Smooth muscle cell of the brain vasculature (primary cell): Measurements from ENCODE around the gene SSH2.
"Not testable (repeated sequence)": the region's sequence is repeated elsewhere in the genome, so short reads cannot be mapped to it uniquely, and the experiment has no call there.

Experiments
- DNase-seq: peaks from one replicate; pipeline ENCODE4 v3.0.0-alpha.2; 2012; ENCODE audit warnings: low read depth, low spot score

The SSH2 gene, protein sequence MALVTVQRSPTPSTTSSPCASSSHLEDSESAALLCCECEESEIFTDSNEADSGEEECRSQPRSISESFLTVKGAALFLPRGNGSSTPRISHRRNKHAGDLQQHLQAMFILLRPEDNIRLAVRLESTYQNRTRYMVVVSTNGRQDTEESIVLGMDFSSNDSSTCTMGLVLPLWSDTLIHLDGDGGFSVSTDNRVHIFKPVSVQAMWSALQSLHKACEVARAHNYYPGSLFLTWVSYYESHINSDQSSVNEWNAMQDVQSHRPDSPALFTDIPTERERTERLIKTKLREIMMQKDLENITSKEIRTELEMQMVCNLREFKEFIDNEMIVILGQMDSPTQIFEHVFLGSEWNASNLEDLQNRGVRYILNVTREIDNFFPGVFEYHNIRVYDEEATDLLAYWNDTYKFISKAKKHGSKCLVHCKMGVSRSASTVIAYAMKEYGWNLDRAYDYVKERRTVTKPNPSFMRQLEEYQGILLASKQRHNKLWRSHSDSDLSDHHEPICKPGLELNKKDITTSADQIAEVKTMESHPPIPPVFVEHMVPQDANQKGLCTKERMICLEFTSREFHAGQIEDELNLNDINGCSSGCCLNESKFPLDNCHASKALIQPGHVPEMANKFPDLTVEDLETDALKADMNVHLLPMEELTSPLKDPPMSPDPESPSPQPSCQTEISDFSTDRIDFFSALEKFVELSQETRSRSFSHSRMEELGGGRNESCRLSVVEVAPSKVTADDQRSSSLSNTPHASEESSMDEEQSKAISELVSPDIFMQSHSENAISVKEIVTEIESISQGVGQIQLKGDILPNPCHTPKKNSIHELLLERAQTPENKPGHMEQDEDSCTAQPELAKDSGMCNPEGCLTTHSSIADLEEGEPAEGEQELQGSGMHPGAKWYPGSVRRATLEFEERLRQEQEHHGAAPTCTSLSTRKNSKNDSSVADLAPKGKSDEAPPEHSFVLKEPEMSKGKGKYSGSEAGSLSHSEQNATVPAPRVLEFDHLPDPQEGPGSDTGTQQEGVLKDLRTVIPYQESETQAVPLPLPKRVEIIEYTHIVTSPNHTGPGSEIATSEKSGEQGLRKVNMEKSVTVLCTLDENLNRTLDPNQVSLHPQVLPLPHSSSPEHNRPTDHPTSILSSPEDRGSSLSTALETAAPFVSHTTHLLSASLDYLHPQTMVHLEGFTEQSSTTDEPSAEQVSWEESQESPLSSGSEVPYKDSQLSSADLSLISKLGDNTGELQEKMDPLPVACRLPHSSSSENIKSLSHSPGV (N-terminal part only)

DNA sequence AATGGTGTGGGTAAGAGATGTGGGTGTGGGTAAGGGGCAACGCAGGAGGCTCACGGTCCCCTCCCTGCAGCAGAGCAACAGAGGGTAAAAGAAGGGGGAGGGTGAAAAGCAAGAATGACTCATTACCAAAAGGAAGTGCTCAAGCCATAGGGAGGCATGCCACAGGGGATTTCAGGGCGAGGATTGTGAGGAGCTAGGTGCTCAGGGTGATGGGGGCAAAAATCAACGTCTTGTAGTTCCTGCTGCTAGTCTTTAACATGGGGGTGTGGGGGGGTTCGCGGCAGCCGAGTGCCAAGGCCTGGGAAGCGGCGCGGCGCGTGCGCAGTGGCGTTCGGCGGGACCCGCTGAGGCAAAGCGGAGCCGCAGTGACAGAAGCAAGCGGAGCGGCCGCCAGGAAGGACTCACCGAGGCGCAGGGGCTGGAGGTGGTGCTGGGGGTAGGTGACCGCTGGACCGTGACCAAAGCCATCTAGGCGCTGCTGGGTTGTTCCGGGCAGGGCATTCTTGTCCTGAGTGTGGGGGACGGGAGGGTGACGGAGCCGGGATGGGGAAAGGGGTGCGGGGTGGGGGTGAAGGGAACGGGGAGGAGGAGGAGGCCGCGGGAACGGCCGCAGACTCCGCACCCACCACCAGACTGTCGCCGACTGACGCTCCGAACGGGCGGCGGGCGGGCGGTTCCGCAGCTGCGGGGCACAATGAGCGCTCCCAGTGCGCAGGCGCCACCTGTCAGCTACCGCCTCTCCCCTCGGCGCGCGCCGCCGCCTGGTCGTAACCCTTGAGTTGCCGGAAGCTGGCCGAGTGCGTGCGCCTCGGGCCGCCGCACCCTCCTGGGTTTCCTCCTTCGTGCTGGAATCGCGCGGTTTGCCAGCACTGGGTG is at the start of gene SSH2:
Gene SSH2 (minus strand): TSS at position 696 of the 876 bp plus-strand sequence. CDS start 228 bp downstream, at position 468.
- DNase-seq = no peak

DNA sequence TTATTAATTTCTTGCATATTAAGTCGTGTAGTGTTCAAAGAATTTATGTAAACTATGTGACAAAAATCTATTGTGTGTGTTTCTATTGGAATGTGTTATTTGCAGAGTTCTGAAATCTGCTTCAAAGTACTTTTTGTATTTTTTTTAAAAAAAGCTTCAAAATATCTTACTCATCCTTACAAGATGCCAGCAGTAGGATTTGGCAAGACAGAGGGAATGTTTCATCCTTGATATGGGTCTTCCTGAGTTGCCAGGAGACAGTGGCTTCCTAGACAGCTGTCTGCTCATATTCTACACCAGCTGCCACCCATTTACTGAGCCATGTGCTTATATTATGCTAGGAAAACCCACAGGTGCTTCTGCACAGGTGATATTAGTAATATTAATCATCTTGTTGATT is 47.8 kb upstream of the SSH2 start:
- DNase-seq = no peak

DNA sequence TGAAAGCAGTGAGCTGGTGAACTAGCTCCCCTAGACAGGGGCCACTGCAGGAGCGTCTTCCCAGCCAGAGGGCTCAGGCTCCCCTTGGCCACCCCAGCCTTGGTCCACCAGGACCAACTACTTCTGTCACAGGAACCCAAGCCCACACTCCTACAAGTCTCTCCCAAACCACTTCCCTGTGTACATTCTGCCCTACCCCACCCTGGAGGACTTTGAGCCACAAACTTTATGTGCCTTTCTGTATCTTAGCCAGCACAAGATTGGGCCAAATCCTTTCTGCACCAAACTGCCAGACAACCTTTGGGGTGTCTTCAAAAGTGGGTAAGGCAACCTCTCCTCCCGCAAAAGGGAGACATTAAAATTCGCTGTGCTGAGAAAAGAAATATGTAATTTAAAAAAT is 43.0 kb upstream of the SSH2 start:
- DNase-seq = no peak

DNA sequence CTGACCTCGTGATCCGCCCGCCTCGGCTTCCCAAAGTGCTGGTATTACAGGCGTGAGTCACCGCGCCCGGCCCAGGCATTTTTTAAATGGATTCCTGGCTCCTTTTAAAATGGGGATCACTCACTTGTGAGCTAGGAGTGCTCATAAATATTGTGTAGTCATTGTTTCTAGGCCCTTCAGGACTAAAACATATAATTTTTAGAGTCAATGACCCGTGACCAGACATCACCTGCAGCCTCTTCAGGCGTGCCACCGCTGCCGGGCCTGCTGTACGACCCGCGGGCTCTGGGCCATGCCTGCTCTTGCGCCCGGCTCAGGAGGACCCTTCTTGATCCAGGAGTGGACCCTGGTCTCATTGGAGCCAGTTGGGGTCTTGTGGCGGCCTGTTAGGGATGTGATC is 42.2 kb upstream of the SSH2 start:
- DNase-seq = no peak

DNA sequence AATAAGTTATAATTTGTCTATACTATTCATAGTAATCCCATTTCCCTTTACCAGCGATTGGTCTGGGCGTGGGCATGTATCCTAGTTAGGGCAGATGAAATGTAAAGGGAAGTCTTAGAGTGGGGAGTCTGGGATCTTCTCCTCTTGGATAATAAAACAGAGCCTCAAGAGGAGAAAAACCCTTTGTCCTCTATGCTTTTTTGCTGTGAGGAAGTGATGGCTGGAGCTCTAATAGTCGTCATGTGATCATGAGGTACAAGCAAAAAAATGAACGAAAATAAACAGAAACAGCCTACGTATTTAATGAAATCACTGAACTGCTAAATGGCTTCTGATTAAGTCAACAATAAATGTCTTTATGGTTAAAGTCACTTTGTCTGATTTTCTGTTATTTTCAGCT is 38.2 kb upstream of the SSH2 start:
- no peak for DNase-seq

DNA sequence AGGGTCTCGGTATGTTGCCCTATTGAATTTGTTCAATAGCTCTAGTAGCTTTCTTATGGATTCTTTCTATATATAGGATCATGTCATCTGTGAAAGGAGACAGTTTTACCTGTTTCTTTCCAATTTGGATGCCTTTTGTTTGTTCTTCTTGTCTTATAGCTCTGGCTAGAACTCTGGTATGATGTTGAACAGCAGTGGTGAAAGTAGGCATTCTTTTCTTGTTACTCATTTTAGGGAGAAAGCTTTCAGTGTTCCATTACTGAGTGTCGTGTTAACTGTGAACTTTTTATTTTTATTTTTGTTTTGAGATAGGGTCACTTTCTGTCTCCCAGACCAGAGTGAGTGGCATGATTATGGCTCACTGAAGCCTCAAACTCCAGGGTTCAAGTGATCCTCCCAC is 32.6 kb upstream of the SSH2 start:
- no peak for DNase-seq

DNA sequence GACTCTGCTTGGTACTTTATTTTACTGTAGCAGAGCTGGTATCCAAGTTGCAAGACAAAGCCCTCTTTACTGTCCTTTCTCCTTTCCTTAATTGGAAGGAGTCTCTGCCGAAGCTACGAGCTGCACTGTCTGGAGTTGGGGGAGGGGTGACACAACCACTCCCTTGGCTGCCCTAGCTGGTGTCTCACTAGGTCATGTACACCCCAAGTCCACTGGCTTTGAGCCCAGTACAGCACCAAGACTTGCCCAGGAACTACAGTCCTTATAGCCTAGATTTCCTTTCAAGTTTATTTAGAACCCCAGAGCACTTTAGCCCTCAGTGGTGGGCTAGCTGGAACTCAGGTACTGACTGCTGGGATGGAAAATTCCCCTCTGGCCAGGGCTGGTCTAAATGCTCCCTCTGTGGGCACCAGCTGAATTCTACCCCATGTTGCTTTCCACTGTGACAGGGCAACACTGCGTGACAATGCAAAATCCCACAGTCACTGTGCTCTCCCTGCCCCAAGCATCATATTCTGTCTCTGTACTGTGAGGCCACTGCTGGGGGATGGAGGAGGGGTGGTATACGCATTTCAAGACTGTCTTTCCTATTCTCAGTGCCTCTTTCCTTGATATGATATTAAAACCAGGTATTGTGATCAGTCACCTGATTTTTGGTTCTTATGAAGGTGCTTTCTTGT is 29.8 kb upstream of the SSH2 start:
- DNase-seq = no peak

DNA sequence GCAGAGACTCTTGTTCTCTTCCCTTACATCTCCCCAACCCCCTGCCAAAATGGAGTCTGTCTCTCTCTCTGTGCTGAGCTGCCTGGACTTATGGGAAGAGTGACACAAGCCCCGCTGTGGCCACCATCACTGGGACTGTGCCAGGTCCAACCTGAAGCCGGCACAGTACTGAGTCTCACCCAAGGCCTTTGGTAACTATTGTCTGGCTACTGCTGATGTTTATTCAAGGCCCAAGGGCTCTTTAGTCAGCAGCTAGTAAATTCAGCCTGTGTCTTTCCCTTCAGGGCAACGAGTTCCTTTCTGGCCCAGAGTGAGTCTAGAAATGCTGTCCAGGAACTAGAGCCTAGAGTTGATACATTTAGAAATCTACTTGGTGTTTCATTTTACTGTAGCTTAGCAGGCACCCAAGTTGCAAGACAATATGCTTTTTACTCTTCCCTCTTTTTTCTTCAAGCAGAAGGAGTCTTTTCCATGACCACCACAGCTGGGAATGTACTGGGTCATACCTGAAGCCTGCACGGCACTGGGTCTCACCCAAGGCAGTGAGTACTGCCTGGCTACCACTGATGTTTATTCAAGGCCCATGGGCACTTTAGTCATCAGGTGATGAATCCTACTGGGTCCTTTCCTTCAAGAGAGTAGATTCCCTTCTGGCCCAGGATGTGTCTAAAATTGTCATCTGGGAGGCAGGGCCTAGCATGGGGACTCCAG is 29.1 kb upstream of the SSH2 start:
- DNase-seq = no peak

DNA sequence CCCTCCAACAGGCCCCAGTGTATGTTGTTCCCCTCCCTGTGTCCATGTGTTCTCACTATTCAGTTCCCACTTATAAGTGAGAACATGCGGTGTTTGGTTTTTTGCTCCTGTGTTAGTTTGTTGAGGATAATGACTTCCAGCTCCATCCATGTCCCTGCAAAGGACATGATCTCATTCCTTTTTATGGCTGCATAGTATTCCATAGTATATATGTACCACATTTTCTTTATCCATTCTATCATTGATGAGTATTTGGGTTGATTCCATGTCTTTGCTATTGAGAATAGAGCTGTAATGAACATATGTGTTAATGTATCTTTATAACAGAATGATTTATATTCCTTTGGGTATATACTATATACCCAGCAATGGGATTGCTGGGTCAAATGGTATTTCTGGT is 27.5 kb upstream of the SSH2 start:
- DNase-seq = not testable (repeated sequence)

DNA sequence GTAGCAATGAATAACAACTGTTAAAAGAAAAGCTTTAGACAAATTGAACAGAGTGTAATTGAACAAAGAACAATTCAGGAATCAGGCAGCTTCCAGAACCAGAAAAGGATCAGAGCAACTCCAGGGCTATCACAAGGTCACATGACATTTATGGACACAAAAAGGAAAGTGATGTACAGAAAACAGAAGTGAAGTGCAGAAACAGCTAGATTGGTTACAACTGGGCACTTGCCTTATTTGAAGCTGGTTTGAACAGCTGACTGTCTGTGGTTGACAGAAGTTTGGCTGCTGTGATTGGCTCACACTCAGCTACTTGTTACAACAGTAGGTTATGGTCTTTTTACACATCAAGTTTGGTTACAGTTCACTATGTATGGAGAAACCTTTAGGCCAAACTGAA is 26.2 kb upstream of the SSH2 start:
- DNase-seq = no peak

DNA sequence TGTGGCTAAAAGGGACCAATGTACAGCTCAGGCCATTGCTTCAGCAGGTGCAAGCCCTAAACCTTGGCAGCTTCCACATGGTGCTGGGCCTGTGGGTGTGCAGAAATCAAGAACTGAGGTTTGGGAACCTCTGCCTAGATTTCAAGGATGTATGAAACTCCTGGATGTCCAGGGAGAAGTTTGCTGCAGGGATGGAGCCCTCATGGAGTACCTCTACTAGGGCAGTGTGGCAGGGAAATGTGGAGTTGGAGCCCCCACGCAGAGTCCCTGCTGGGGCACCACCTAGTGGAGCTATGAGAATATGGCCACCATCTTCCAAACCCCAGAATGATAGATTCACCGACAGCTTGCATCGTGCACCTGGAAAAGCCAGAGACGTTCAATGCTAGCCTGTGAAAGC is 24.4 kb upstream of the SSH2 start:
- no peak for DNase-seq

DNA sequence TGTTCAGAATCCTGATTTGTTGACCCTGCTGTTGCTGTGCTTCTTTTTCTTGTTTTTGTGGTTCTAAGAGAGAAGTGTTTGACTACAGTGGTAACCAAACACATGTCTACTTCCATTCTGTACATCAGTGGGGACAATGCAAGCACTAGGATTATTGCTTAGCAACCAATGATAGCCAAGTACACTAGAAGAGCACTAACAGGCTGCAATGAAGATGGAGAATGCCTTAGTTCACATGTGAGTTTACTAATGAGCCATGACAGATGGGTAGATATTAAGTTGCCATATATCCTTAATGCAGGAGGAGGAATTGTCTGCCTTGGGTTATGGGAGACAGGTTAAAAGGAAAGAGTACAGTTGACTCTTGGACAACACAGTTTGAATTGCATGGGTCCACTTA is 19.7 kb upstream of the SSH2 start:
- DNase-seq = no peak

DNA sequence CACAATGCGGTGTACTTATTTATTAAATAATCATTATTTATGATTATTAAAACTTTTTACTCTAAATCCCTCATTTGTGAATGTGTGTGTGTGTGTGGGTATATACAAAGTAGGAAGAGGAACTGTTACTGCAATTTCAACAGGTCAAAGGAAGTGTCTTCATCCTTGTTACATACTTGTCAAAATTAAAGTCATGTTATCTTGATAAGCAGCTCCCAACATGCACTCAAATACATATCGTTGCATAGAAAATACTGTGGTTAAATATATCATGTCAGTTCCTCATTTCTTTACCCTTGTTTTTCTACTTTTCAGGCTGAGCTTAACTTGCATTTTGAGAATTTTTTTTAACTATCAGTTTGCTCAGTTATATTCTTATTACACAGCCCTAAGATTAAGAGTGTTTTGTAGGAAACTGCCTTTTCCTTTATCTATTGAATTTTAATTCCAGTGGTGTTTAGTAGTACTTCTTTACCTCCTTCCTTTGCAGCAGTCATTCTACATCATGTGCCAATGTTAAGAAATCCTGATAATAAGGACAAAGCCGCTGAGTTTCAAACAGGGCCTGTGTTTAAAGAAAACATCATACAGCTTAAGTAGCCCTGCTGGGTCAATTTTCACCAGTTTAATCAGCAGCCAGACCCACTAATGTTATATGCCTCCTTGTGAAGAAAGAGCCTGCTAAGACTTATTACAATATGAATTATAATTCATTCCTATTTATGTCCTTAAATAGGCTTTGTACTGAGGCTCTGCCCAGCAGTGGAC is 18.6 kb upstream of the SSH2 start:
- no peak for DNase-seq

DNA sequence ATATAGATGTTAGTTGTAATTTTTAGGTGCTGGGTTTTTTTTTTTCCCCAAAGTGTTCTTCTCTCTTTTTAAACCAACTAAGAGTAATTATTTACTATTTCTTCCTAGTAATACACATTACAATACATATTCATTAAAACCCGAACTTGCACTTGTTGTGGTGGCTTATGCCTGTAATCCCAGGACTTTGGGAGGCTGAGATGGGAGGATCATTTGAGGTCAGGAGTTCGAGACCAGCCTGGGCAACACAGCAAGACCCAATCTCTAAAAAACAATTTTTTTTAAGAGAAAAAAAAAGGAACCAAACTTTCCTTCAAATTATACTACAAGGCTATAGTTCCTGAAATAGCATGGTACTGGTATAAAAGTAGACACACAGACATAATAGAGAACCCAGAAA is 15.3 kb upstream of the SSH2 start:
- no peak for DNase-seq

DNA sequence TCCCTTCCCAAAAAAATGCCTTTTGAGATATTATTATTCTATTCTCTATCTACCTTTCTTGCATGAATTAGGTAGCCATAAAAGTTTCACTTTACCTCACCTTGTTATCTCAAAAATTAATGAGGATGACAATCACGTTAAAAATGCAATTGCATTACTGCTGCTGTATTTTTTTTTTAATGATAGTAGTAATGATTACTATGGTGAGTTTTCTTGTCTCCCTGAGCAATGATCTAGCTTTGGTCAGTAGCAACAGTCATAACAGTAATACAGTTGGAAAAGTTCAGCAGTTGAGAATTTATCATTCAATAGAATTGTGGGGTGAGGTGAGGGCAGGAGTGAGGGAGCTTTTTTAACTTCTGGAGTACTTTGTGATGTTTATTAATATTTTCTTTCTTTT is 11.3 kb upstream of the SSH2 start, which contains the start of gene EFCAB5:
Gene EFCAB5 (plus strand): TSS at position 301 of the 400 bp plus-strand sequence. CDS start 163 bp downstream, outside the sequence.
- no peak for DNase-seq

DNA sequence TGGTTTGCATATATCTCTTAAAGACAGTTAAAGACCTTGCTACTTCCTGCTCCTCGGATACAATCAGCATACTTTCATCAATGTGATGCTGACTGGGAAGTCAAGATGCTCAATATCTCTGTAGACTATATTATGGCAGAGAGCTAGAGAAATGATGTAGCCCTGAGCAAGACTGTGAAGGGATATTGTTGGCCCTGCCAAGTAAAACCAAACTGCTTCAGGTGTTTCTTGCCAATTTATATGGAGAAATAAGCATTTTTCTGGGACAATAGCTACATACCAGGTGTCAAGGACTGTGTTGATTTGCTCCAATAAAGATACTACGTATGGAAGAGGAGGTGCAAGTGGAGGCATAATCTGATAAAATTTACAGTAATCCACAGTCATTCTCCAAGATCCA is 6.7 kb upstream of the SSH2 start:
- DNase-seq = no peak

DNA sequence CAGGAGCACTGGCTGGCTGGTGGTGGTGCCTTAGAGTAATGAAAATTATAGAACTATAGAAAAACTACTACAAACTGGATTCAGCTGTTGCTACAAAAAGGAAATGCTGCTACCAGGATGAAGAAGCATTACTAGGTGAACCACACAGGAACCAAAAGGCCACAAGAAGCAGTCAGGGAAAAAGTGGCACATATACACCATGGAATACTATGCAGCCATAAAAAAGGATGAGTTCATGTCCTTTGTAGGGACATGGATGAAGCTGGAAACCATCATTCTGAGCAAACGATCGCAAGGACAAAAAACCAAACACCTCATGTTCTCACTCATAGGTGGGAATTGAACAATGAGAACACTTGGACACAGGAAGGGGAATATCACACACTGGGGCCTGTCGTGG is 5.9 kb upstream of the SSH2 start:
- DNase-seq = not testable (repeated sequence)

DNA sequence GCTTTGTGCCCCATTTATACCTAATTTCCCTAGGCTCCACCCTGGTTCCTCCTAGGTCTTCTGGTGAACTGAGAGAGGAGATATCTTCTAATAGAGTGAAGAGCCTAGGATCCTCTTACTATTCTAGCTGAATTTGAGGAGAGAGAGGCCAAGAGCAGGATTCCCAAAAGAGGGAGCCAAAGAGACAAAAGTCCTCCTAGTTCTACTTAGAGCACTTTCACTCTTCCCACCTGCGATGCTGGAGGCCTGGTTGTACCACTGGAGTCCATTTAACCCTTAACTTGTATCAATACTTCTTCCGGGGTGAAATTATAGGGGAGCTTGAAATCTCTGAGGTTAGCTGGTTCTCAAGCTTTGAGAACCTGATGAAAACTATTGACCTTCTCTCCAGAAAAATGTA is 3.4 kb upstream of the SSH2 start:
- no peak for DNase-seq
